Mesenteric fat pad (tissue), 1 donor: ENCODE data around the gene WNK1. TPM values are rescaled to one million over a fixed set of nuclear protein-coding genes. Genes with fewer than 3 reads are reported as not detected.
"Not testable (repeated sequence)": the region's sequence is repeated elsewhere in the genome, so short reads cannot be mapped to it uniquely, and the experiment has no call there.

Experiments
- DNase-seq: peaks from one replicate; pipeline ENCODE4 v3.0.0-alpha.2; 2020; ENCODE audit warnings: low spot score
- total RNA-seq: library from RNA; stranded (reverse); fragmentation: NEBNext Ultra II Directional; extraction: Animal tissue kit (Norgen Biotek cat#: 25700); gene quantifications from one replicate; pipeline ENCODE4 v1.2.1, GENCODE V29; 2021
- donor health status: DM: yes; HTN: yes; CAD: no.

WNK1 gene
- total RNA-seq, 1 donor from 2014 or later: 312 TPM

GRCh38 chr12:740921-741320, 11.5 kb upstream of the WNK1 start:
- DNase-seq: no peak

GRCh38 chr12:749751-750270, 2.6 kb upstream of the WNK1 start:
- no peak for DNase-seq

- DNase-seq: no peak
Observed at GRCh38 chr12:750366-751191, 1.8 kb upstream of the WNK1 start.

- peak; percentile 95 for DNase-seq
Observed at GRCh38 chr12:751192-751998, 984 bp upstream of the WNK1 start.

GRCh38 chr12:752695-753610, 574 bp downstream of the WNK1 start:
- no peak for DNase-seq

- no peak for DNase-seq
Observed at GRCh38 chr12:753611-754472, 1.5 kb downstream of the WNK1 start.

GRCh38 chr12:754473-754820, 2.1 kb downstream of the WNK1 start:
- no peak for DNase-seq

GRCh38 chr12:754851-755562, 2.6 kb downstream of the WNK1 start:
- DNase-seq: no peak

- no peak for DNase-seq
Observed at GRCh38 chr12:759628-760027, 7.2 kb downstream of the WNK1 start.

GRCh38 chr12:761256-761655, 8.9 kb downstream of the WNK1 start:
- no peak for DNase-seq

GRCh38 chr12:765840-766239, 13.5 kb downstream of the WNK1 start:
- DNase-seq: no peak

GRCh38 chr12:768434-768833, 16.1 kb downstream of the WNK1 start:
- DNase-seq: no peak

- DNase-seq: no peak
Observed at GRCh38 chr12:770479-770878, 18.1 kb downstream of the WNK1 start.

GRCh38 chr12:772056-772697, 19.8 kb downstream of the WNK1 start:
- DNase-seq: no peak

GRCh38 chr12:774051-774614, 21.8 kb downstream of the WNK1 start:
- no peak for DNase-seq

- not testable (repeated sequence) for DNase-seq
Observed at GRCh38 chr12:775973-776771, 23.8 kb downstream of the WNK1 start.

GRCh38 chr12:776772-777373, 24.5 kb downstream of the WNK1 start:
- DNase-seq: not testable (repeated sequence)
